NT2/D1 (cell line): ENCODE measurements around the gene SLC12A2.

ENCODE experiments used
- YY1 ChIP-seq: IDR thresholded peaks from 2 replicates; pipeline ENCODE4 v1.6.1; 2011; ENCODE audit not compliant: insufficient read length, insufficient read depth
- ZNF274 ChIP-seq: IDR thresholded peaks from 2 replicates; pipeline ENCODE4 v1.6.1; 2011; ENCODE audit warnings: mild to moderate bottlenecking, low read depth, low read length

DNA sequence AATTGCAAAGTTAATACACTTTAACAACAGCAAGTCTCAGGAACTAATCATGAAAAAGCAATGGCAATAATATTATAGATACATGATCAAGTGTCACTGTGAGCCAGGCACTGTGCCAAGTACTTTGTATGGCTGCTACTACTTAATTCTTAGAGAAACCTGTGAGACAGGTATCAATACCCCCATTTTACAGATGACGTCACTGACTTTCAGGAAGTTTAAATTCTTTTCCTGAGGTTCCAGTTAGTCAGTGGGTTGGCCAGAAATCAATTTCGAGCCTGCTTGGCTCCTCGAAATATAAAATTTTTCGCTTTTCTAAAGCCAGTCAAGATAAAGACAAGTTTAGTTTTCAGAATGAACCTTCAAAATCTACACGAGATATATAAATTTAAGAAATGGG, 130.3 kb downstream of the SLC12A2 start:
- no peak for TF ChIP-seq ZNF274
- no peak for TF ChIP-seq YY1
